Activated naive CD8-positive, alpha-beta T cell treated with anti-CD3 and anti-CD28 coated beads for 36 hours (primary cell): ENCODE data around the gene SF3A2. TPM values are rescaled to one million over a fixed set of nuclear protein-coding genes. Genes with fewer than 3 reads are reported as not detected.

Source experiments
- DNase-seq: peaks from one replicate; pipeline ENCODE4 v3.0.0; 2021
- H3K27ac Mint-ChIP-seq: one replicate; pipeline ENCODE4 v1.8.0; 2022; ENCODE audit warnings: mild to moderate bottlenecking, moderate library complexity, mixed read lengths
- H3K27me3 Mint-ChIP-seq: one replicate; pipeline ENCODE4 v1.8.0; 2022; ENCODE audit warnings: mild to moderate bottlenecking, mixed read lengths
- H3K36me3 Mint-ChIP-seq: one replicate; pipeline ENCODE4 v1.8.0; 2021; ENCODE audit warnings: mild to moderate bottlenecking, mixed read lengths
- H3K4me1 Mint-ChIP-seq: one replicate; pipeline ENCODE4 v1.8.0; 2021; ENCODE audit warnings: mixed read lengths
- H3K4me3 Mint-ChIP-seq: one replicate; pipeline ENCODE4 v1.8.0; 2022; ENCODE audit warnings: mild to moderate bottlenecking, moderate library complexity, mixed read lengths
- H3K9me3 Mint-ChIP-seq: one replicate; pipeline ENCODE4 v1.8.0; 2022; ENCODE audit warnings: mixed read lengths
- total RNA-seq, 2 experiments: library from RNA; stranded (reverse); gene quantifications; one replicate each; pipeline ENCODE4 v1.2.3, GENCODE V29; 2021

Gene SF3A2
- total RNA-seq, 2 experiments from 2014 or later: 160 to 162 TPM

GRCh38 chr19:2260341-2260805, 23.7 kb downstream of the SF3A2 start:
- no peak for DNase-seq
- Mint-ChIP-seq H3K9me3 (no peaks in the 10 kb centered on the region), H3K27me3 (no peaks in the 10 kb centered on the region), H3K36me3 (no peaks in the 10 kb centered on the region), H3K4me3 (no peak overlapping the region), H3K4me1 (peaks cover 16% of the 10 kb centered on the region), H3K27ac (no peak overlapping the region)

DNA sequence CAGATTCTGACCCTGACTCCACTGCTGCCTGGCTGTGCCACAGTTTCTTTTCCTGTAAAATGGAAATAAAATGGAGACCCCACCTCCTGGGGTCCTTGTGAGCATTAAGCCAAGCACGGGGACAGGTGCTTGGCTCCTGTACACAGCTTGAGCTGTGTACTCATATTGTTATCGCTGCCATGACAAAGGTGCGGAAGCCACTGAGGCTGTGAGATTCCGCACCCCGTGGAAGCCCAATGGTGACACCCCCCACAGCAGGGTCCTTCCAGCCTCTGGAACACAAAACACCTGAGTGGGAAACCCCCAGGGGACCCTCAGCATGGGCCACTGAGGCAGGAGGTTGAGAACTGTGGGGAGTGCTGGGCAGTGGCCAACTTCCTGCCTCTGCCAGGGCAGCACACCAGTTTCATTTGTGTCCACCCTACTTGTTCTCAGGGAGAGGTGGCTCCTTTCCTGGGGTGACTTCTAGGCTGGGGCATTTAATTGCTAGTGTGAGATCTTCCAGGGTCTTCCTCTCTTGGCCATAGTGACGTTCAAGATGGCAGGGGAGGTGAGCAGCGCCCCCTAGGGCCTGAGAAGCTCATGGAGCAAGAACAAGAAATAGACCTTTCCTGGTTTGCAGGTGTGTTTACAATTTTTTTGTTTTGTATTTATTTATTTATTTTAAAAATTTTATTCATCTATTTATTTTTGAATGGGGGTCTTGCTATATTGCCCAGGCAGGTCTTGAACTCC, 25.0 kb downstream of the SF3A2 start:
- Mint-ChIP-seq H3K36me3 (no peaks in the 10 kb centered on the region), H3K27ac (no peak overlapping the region), H3K27me3 (no peaks in the 10 kb centered on the region), H3K4me1 (peaks cover 22% of the 10 kb centered on the region), H3K9me3 (no peaks in the 10 kb centered on the region), H3K4me3 (no peak overlapping the region)
- no peak for DNase-seq

DNA sequence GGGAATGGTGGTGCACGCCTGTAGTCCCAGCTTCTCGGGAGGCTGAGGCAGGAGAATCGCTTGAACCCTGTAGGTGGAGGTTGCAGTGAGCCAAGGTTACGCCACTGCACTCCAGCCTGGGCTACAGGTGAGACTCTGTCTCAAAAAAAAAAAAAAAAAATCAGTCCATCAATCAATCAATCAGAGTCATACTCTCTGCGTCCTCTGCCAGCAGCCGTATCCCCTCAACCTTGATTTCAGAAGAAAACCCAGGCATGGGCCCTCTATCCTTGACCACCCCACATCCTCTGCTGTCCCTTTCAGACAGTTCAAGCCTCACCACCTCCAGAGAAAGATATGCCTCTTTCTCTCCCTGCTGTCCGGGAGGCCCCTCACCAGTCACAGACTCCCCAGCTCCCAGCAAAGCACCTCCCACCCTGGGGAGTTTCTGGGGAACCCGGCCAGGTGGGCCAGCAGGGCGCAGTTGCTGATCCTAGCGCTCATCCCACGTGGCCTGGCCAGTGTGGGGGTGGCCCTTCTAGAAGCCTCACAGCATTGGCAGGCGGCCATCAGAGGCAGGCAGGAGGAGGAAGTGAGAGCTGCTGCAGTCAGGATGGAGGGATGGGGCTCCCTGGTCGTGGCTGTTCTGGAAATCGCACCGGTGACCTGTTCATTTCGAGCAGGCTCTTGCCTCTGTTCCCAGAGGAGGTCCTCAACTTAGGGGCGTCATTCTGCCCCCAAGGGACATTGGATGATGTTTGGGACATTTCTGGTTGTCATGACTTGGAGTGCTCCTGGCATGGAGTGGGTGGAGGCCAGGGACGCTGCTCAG, 29.8 kb downstream of the SF3A2 start:
- Mint-ChIP-seq H3K27ac (peak overlapping the region; percentile 48), H3K9me3 (no peaks in the 10 kb centered on the region), H3K4me3 (peak overlapping the region; percentile 41), H3K4me1 (peaks cover 13% of the 10 kb centered on the region), H3K27me3 (no peaks in the 10 kb centered on the region), H3K36me3 (peaks cover 13% of the 10 kb centered on the region)
- peak; percentile 57 for DNase-seq

DNA sequence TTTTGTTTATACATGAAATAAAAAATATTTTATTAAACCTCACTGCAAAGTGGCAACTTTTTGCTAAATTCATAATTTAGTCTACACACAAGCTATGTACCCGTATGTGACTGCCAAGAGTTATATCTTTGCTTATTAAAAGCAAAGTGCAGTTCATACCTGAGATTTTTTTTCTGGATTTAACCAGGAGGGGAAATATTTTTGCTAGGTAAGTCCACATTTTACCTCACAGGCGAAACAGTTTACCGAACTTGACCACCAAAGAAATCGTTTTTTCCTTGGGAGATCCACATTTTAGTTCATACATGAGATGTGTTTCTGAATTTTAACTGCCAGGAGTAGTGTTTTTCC, 31.8 kb downstream of the SF3A2 start:
- Mint-ChIP-seq H3K36me3 (peaks cover 30% of the 10 kb centered on the region), H3K4me3 (peak overlapping the region; percentile 89), H3K4me1 (peaks cover 23% of the 10 kb centered on the region), H3K27ac (peak overlapping the region; percentile 78), H3K9me3 (no peaks in the 10 kb centered on the region), H3K27me3 (no peaks in the 10 kb centered on the region)
- no peak for DNase-seq

DNA sequence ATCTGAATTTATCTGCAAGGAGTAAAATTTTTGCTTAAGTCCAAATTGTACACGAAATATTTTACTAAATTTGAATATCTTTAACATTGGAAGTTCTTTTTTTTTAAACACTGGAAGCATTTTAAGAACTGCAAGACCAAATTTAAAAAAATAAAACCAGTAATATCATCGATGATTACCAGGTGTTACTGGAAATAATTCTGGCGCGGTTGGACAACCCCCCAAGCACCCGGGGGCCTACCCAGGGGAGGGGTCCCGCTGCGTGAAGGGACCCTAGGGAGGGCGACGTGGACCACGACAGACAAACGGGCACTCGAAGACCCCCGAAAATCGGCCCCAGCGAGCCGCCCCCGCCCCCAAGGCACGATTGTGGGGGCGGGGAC, 32.2 kb downstream of the SF3A2 start:
- peak overlapping the region; percentile 89 for H3K4me3 Mint-ChIP-seq
- peaks cover 26% of the 10 kb centered on the region for H3K4me1 Mint-ChIP-seq
- no peaks in the 10 kb centered on the region for H3K9me3 Mint-ChIP-seq
- H3K27ac Mint-ChIP-seq: peak overlapping the region; percentile 78
- peaks cover 33% of the 10 kb centered on the region for H3K36me3 Mint-ChIP-seq
- H3K27me3 Mint-ChIP-seq: no peaks in the 10 kb centered on the region
- DNase-seq: no peak

- Mint-ChIP-seq H3K9me3 (no peaks in the 10 kb centered on the region), H3K4me3 (peak overlapping the region; percentile 89), H3K36me3 (peaks cover 40% of the 10 kb centered on the region), H3K4me1 (peaks cover 32% of the 10 kb centered on the region), H3K27me3 (no peaks in the 10 kb centered on the region), H3K27ac (peak overlapping the region; percentile 92)
- DNase-seq: peak; percentile 99
Observed at GRCh38 chr19:2269244-2270156, 32.9 kb downstream of the SF3A2 start.

GRCh38 chr19:2270157-2270422, 33.5 kb downstream of the SF3A2 start:
- peak overlapping the region; percentile 92 for H3K27ac Mint-ChIP-seq

GRCh38 chr19:2270423-2271233, 34.0 kb downstream of the SF3A2 start:
- DNase-seq: peak; percentile 86
- peaks cover 36% of the 10 kb centered on the region for H3K4me1 Mint-ChIP-seq
- H3K36me3 Mint-ChIP-seq: peaks cover 43% of the 10 kb centered on the region
- H3K27ac Mint-ChIP-seq: peak overlapping the region; percentile 92
- H3K9me3 Mint-ChIP-seq: no peaks in the 10 kb centered on the region
- peak overlapping the region; percentile 89 for H3K4me3 Mint-ChIP-seq
- H3K27me3 Mint-ChIP-seq: no peaks in the 10 kb centered on the region

More at GRCh38 chr19:2270157-2270422, 33.5 kb downstream of the SF3A2 start:
- no peak for DNase-seq
- Mint-ChIP-seq H3K9me3 (no peaks in the 10 kb centered on the region), H3K4me3 (peak overlapping the region; percentile 89), H3K4me1 (peaks cover 35% of the 10 kb centered on the region), H3K27me3 (no peaks in the 10 kb centered on the region), H3K36me3 (peaks cover 42% of the 10 kb centered on the region)

DNA sequence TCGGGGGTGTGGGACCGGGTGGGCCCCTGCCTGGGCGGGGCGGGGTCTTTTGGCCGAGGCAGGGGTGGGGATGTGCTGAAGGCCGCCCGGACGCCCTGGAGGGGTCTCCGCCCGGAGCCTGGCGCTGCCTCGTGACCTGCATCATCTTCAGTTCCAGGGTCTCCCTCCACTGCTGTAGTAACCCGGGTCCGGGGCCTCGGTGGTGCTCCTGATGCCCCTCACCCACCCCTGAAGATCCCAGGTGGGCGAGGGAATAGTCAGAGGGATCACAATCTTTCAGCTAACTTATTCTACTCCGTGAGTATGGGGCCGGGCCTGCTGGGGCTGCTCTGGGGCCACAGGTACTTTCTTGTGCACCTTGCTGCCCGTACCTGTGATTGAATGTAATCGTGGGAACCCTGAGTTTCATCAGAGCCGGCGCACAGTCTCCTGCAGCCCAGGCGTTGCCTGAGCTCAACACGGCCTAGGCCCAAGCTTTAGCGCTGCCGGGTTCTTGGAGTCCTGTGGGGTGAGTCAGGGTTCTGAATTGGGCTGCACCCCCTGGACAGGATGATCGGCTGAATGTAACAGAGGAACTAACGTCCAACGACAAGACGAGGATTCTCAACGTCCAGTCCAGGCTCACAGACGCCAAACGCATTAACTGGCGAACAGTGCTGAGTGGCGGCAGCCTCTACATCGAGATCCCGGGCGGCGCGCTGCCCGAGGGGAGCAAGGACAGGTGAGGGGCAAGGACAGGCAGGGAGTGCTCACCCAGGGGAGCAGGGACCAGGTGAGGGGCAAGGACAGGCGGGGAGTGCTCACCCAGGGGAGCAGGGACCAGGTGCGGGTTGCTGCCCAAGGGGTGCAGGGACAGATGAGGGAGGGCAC, 34.8 kb downstream of the SF3A2 start:
- Mint-ChIP-seq H3K4me3 (peak overlapping the region; percentile 89), H3K4me1 (peaks cover 32% of the 10 kb centered on the region), H3K27ac (peak overlapping the region; percentile 91), H3K27me3 (no peaks in the 10 kb centered on the region), H3K9me3 (no peaks in the 10 kb centered on the region), H3K36me3 (peaks cover 43% of the 10 kb centered on the region)
- no peak for DNase-seq

DNA sequence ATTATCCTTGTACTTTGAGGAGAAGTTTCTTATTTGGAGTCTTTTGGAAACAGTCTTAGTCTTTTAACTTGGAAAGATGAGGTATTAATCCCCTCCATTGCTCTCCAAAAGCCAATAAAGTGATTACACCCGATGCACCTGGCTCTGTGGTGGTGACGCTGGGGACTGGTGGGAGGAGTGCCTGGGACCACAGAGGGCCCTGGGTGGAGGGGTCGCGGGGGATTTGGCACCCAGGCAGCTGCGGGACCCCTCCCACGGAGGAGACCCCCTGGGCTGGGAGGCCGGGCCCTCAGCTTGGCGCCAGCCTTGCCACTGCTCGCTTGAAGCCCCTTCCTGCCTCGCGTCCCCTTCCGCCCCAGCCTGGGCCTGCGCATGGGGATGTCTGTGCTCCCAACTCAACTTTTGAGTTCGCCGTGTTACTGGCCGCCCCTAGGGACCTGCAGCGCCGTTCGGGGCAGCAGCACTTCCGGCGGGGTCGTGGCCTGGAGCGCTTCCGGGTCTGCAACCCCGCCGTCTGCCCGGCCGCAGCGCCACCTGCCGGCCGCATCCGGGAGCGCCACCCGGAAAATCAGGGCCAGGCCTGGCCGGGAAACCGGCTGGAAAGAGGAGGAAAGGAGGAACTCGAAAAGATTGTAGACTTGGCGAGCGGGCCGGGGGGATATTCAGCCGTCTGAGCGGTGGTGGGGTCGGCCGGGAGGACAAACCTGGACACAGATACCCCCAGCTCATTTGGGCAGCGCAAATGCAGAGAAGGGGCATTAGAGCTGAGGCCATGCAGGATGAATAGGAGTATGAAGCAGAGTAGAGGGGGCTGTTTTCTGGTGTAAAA, 36.9 kb downstream of the SF3A2 start:
- peaks cover 43% of the 10 kb centered on the region for H3K36me3 Mint-ChIP-seq
- peaks cover 24% of the 10 kb centered on the region for H3K4me1 Mint-ChIP-seq
- DNase-seq: peak; percentile 92
- peak overlapping the region; percentile 91 for H3K27ac Mint-ChIP-seq
- H3K27me3 Mint-ChIP-seq: no peaks in the 10 kb centered on the region
- peak overlapping the region; percentile 78 for H3K4me3 Mint-ChIP-seq
- H3K9me3 Mint-ChIP-seq: no peaks in the 10 kb centered on the region

- DNase-seq: no peak
- H3K27ac Mint-ChIP-seq: peak overlapping the region; percentile 91
- H3K4me1 Mint-ChIP-seq: peaks cover 24% of the 10 kb centered on the region
- no peaks in the 10 kb centered on the region for H3K27me3 Mint-ChIP-seq
- no peaks in the 10 kb centered on the region for H3K9me3 Mint-ChIP-seq
- H3K36me3 Mint-ChIP-seq: peaks cover 43% of the 10 kb centered on the region
- peak overlapping the region; percentile 78 for H3K4me3 Mint-ChIP-seq
Observed at GRCh38 chr19:2274185-2274711, 37.6 kb downstream of the SF3A2 start.

DNA sequence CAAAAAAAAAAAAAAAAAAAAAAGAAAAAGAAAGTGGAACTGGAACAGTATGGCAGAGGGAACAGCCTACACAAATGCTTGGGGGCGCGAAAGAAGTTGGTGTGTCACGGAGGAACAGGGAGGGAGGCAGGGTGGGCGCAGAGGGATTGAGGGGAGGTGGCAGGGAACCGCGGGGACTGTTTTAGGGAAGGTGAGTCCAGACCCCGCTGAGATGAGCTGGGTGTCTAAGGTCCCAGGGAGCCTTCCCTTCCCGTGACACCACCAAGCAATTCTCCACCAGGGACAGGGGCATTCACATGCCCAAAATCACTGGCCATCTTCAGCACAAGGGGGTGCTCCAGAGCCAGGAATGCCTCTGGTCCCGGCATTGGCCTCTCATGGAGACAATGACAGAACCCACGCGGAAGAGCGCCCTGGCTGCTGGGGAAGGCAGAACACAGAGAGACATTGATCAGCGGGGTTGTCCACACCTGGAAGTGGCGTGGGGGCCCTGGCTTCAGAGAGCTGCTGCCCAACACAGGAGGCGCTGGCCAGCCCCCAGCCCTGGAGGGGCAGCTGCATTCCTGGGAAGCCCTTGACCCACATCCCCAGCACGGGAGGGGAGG, 38.4 kb downstream of the SF3A2 start:
- Mint-ChIP-seq H3K9me3 (no peaks in the 10 kb centered on the region), H3K36me3 (peaks cover 35% of the 10 kb centered on the region), H3K27ac (peak overlapping the region; percentile 54), H3K4me3 (no peak overlapping the region), H3K27me3 (no peaks in the 10 kb centered on the region), H3K4me1 (peaks cover 24% of the 10 kb centered on the region)
- DNase-seq: peak; percentile 47
